SJSA1 (cell line): ENCODE data around the gene LRRC46. TPM values are rescaled to one million over a fixed set of nuclear protein-coding genes. Genes with fewer than 3 reads are reported as not detected.
A peak's percentile ranks its signal among the peaks of the same experiment; 100 is the strongest.

Source experiments
- DNase-seq, 2 experiments: peaks; one replicate each; pipeline ENCODE4 v3.0.0-alpha.2; 2015 to 2020; ENCODE audit warnings: low spot score in 2 of 2, low read depth in 1 of 2
- H3K27ac ChIP-seq: fragments of 250-450 bp; sonication (Bioruptor Pico); 2 replicates; pipeline ENCODE4 v1.5.1; 2020; ENCODE audit warnings: mild to moderate bottlenecking, moderate library complexity
- H3K27me3 ChIP-seq: fragments of 250-450 bp; sonication (Bioruptor Pico); replicated peaks from 2 replicates; pipeline ENCODE4 v1.5.1; 2020; ENCODE audit warnings: mild to moderate bottlenecking, moderate library complexity
- H3K36me3 ChIP-seq: fragments of 250-450 bp; sonication (Bioruptor Pico); 2 replicates; pipeline ENCODE4 v1.5.1; 2020; ENCODE audit warnings: mild to moderate bottlenecking
- H3K4me1 ChIP-seq: fragments of 250-450 bp; sonication (Bioruptor Pico); replicated peaks from 2 replicates; pipeline ENCODE4 v1.6.1; 2021; ENCODE audit warnings: mild to moderate bottlenecking
- H3K4me3 ChIP-seq: fragments of 250-450 bp; sonication (Bioruptor Pico); 2 replicates; pipeline ENCODE4 v1.5.1; 2020; ENCODE audit warnings: mild to moderate bottlenecking
- H3K9me3 ChIP-seq: fragments of 250-450 bp; sonication (Bioruptor Pico); replicated peaks from 2 replicates; pipeline ENCODE4 v1.5.1; 2020; ENCODE audit warnings: mild to moderate bottlenecking
- total RNA-seq: library from RNA; depleted of rRNA; stranded (reverse); fragments of >200 nt; shearing (Covaris generic); gene quantifications from 2 replicates; pipeline ENCODE4 v1.2.3, GENCODE V29; 2014

Gene LRRC46
- total RNA-seq, 1 experiment from 2014 or later = not detected

DNA sequence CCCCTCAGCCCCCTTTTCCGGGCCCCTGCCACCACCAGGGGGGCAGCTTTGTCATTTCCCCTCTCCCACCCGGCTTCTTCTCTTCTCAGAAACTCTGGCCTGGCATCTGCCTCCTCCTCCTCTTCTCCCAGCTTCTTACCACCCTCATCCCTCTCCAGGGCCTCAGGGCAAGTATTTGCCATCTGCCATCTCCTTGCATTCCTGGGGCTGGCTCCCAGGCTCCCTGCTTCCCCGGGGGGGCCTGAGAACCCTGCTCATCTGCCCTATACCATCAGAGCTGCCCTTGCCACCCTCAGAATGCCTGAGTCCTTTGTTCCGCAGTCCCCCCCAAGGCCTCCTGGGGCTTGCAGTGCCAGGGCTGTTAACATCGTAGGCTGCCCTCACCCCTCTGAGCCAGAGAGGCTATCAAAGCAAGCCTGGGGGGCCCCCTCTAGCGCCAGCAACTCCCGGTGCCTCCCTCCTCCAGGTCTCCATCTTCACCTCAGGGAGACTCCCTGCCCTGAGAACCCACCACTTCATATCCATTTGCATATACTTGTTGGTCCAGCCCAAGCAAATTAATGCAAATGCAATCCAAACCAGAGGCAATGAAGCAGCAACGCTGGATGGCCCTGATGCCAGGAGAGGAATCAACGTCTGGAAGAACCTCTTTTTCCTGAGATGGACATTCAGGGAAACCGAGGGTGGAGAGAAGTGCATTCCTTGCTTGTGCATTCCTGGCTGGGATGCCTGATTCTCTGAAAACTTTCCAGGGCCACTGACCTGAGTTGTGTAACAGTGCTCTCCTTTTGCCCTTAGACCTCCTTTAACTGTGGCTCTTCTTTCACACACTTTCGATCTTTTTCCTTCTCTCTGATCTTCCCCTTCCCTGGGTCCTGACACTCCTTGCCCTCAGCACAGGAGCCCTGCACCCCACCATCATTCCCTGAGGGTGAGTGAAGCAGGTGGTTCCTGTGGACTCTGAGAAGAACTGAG, 43.8 kb downstream of the LRRC46 start:
- Histone ChIP-seq H3K27me3 (peaks cover 48% of the 10 kb centered on the region), H3K27ac (no peak overlapping the region), H3K4me3 (no peak overlapping the region), H3K36me3 (no peaks in the 10 kb centered on the region), H3K4me1 (no peaks in the 10 kb centered on the region), H3K9me3 (no peaks in the 10 kb centered on the region)
- DNase-seq = no peak

GRCh38 chr17:47877368-47878034, 46.0 kb downstream of the LRRC46 start:
- peaks cover 8% of the 10 kb centered on the region; the same call in 1 of the 2 replicates for H3K4me1 ChIP-seq
- peaks cover 27% of the 10 kb centered on the region for H3K27me3 ChIP-seq
- H3K27ac ChIP-seq = no peak overlapping the region
- H3K9me3 ChIP-seq = no peaks in the 10 kb centered on the region
- DNase-seq = no peak
- H3K36me3 ChIP-seq = no peaks in the 10 kb centered on the region
- no peak overlapping the region for H3K4me3 ChIP-seq

GRCh38 chr17:47878203-47879027, 46.9 kb downstream of the LRRC46 start:
- H3K27me3 ChIP-seq = peaks cover 18% of the 10 kb centered on the region
- H3K4me3 ChIP-seq = no peak overlapping the region
- H3K27ac ChIP-seq = no peak overlapping the region
- DNase-seq = no peak
- H3K4me1 ChIP-seq = peaks cover 10% of the 10 kb centered on the region; the same call in 1 of the 2 replicates
- no peaks in the 10 kb centered on the region for H3K36me3 ChIP-seq
- no peaks in the 10 kb centered on the region for H3K9me3 ChIP-seq

- H3K36me3 ChIP-seq = no peaks in the 10 kb centered on the region
- no peak overlapping the region for H3K4me3 ChIP-seq
- no peak for DNase-seq
- H3K27ac ChIP-seq = no peak overlapping the region
- peaks cover 10% of the 10 kb centered on the region; the same call in 1 of the 2 replicates for H3K4me1 ChIP-seq
- H3K27me3 ChIP-seq = peaks cover 11% of the 10 kb centered on the region; the same call in 1 of the 2 replicates
- H3K9me3 ChIP-seq = no peaks in the 10 kb centered on the region
Observed at GRCh38 chr17:47879028-47879585, 47.6 kb downstream of the LRRC46 start.

GRCh38 chr17:47879776-47880454, 48.4 kb downstream of the LRRC46 start:
- H3K27ac ChIP-seq = no peak overlapping the region
- H3K9me3 ChIP-seq = no peaks in the 10 kb centered on the region
- H3K36me3 ChIP-seq = no peaks in the 10 kb centered on the region
- H3K4me1 ChIP-seq = peaks cover 10% of the 10 kb centered on the region; the same call in 1 of the 2 replicates
- H3K4me3 ChIP-seq = no peak overlapping the region
- H3K27me3 ChIP-seq = 0 out of 2 replicates have a peak, but pooled peaks cover 6% of the 10 kb centered on the region
- peak in 1 of 2 experiments; percentile 37 for DNase-seq

- peak in 1 of 2 experiments; percentile 28 for DNase-seq
- no peak overlapping the region for H3K27ac ChIP-seq
- H3K4me3 ChIP-seq = no peak overlapping the region
- H3K27me3 ChIP-seq = 0 out of 2 replicates have a peak, but pooled peaks cover 6% of the 10 kb centered on the region
- no peaks in the 10 kb centered on the region for H3K36me3 ChIP-seq
- peaks cover 10% of the 10 kb centered on the region; the same call in 1 of the 2 replicates for H3K4me1 ChIP-seq
- H3K9me3 ChIP-seq = no peaks in the 10 kb centered on the region
Observed at GRCh38 chr17:47882247-47882646, 50.8 kb downstream of the LRRC46 start.

DNA sequence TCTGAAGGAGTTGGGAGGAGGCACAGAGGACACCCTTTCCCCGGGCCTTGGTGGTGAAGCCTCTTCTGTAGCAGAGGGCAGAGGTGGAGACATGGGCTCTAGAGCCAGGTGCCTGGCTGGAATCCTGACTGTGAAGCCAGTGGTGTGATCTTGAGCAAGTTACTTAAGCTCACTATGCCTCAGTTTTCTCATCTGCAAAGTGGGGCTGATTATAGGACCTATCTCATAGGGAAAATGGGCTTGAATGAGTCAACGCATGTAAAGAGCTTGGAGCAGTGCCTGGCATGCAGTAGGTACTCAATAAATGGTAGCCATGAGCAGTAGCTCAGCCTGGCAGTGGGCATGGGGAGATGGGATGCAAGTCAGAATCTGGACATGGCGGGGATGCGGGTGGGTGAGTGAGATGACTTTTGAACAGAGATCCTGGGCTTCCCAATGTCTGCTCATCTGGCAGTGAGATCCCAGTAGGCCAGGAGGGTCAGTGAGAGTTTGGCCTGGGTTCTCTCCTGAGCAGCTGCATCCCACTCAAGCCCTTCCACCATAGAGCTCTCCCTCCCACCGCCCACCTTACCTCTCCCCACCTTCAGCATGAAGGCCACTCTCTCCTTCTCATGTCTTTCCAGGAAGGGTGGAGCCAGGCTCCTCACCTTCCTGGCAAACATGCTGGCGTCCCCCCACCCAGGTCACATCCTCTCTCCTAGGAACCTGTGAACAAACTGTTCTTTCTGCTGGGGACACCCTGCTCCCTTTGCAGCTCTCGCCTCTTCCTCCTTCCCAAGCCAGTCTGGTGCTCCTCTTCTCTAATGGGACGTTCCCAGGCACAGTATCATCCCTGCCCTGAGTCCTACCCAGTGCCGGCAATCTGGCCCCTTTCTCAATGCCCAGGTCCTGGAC, 51.5 kb downstream of the LRRC46 start:
- Histone ChIP-seq H3K9me3 (no peaks in the 10 kb centered on the region), H3K27ac (no peak overlapping the region), H3K4me1 (peaks cover 10% of the 10 kb centered on the region; the same call in 1 of the 2 replicates), H3K36me3 (no peaks in the 10 kb centered on the region), H3K4me3 (no peak overlapping the region), H3K27me3 (0 out of 2 replicates have a peak, but pooled peaks cover 5% of the 10 kb centered on the region)
- no peak for DNase-seq

- Histone ChIP-seq H3K9me3 (no peaks in the 10 kb centered on the region), H3K27ac (no peak overlapping the region), H3K4me1 (peaks cover 10% of the 10 kb centered on the region; the same call in 1 of the 2 replicates), H3K27me3 (no peaks in the 10 kb centered on the region), H3K4me3 (no peak overlapping the region), H3K36me3 (no peaks in the 10 kb centered on the region)
- no peak for DNase-seq
Observed at GRCh38 chr17:47883589-47884426, 52.3 kb downstream of the LRRC46 start.

- Histone ChIP-seq H3K4me3 (no peak overlapping the region), H3K27ac (no peak overlapping the region), H3K27me3 (no peaks in the 10 kb centered on the region), H3K9me3 (no peaks in the 10 kb centered on the region), H3K4me1 (peaks cover 10% of the 10 kb centered on the region; the same call in 1 of the 2 replicates), H3K36me3 (no peaks in the 10 kb centered on the region)
- no peak for DNase-seq
Observed at GRCh38 chr17:47884427-47884740, 52.9 kb downstream of the LRRC46 start.

- Histone ChIP-seq H3K9me3 (no peaks in the 10 kb centered on the region), H3K27ac (no peak overlapping the region), H3K27me3 (no peaks in the 10 kb centered on the region), H3K4me1 (peaks cover 10% of the 10 kb centered on the region; the same call in 1 of the 2 replicates), H3K36me3 (no peaks in the 10 kb centered on the region), H3K4me3 (no peak overlapping the region)
- DNase-seq = no peak
Observed at GRCh38 chr17:47884905-47885730, 53.6 kb downstream of the LRRC46 start.
